KOPT-K1 (cell line): ENCODE data around the gene AMER1.
A peak's percentile ranks its signal among the peaks of the same experiment; 100 is the strongest.
"Not testable (repeated sequence)": the region's sequence is repeated elsewhere in the genome, so short reads cannot be mapped to it uniquely, and the experiment has no call there.

Experiments
- H3K27ac ChIP-seq: fragments of 200-600 bp; sonication (generic); 2 replicates; pipeline ENCODE4 v1.5.1; 2016; ENCODE audit warnings: antibody characterized with exemption, mild to moderate bottlenecking, low read depth, low read length; ENCODE audit not compliant: poor library complexity, severe bottlenecking
- H3K36me3 ChIP-seq: fragments of 200-600 bp; sonication (generic); 2 replicates; pipeline ENCODE4 v1.5.1; 2017; ENCODE audit warnings: antibody characterized with exemption, mild to moderate bottlenecking, low read length, moderate library complexity; ENCODE audit not compliant: insufficient read depth
- H3K9me3 ChIP-seq: fragments of 200-600 bp; sonication (generic); 2 replicates; pipeline ENCODE4 v1.5.1; 2017; ENCODE audit warnings: antibody characterized with exemption, low read length, mild to moderate bottlenecking; ENCODE audit not compliant: insufficient read depth, poor library complexity, severe bottlenecking

Gene AMER1

GRCh38 chrX:64205441-64205734, at the start of gene AMER1:
Gene AMER1, minus strand, starts transcription at chrX:64205708. Its CDS starts 12,422 bp downstream, at chrX:64193286.
- H3K9me3 ChIP-seq: no peaks in the 10 kb centered on the region
- peak within 1 kb of the TSS; percentile 64 for H3K27ac ChIP-seq
- H3K36me3 ChIP-seq: no peaks in the 10 kb centered on the region

DNA sequence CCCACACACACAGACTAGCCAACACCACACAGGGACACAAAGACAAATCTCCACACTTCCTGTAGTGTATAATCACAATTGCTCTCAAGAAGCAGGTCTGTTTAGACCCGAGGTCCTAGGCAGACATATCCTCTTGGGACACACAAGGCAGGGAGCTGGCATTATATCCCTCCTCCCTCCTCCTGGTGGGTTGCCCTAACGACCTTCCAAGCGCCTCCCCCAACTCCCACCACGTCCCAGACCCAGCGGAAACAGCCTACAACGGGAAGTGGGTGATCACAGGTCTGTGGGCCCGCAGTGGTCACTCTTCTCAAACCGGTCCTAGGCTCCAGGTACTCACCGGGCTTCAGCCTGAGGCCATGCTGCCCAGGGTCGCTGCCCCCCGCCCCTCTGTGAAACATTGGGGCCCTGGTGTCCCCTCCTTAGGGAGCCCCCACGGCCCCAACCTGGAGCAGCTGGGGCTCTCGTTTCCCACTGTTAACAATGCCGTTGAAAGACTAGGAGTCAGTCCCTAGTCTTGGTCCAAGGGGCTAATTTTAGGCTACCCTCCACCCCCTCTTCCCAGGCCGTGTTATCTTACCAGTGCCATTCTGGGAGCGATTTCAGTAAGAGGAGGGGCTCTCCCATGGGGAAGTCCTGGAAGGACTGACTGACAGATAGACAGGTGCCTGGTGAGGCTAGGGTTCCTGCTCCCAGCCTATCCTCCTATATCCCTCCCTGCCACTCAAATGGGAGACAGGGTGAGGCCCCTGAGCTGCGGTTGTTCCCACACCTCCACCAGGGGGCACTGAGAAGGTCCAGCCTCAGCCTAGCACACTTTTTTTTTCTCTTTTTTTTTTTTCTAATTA, 24.8 kb upstream of the AMER1 start, which contains the start of gene ASB12:
Gene ASB12 (minus strand): TSS at position 485 of the 848 bp plus-strand sequence. CDS start 4,957 bp downstream, outside the sequence.
- H3K9me3 ChIP-seq: no peaks in the 10 kb centered on the region
- H3K36me3 ChIP-seq: no peaks in the 10 kb centered on the region
- H3K27ac ChIP-seq: no peak within 1 kb of the TSS

DNA sequence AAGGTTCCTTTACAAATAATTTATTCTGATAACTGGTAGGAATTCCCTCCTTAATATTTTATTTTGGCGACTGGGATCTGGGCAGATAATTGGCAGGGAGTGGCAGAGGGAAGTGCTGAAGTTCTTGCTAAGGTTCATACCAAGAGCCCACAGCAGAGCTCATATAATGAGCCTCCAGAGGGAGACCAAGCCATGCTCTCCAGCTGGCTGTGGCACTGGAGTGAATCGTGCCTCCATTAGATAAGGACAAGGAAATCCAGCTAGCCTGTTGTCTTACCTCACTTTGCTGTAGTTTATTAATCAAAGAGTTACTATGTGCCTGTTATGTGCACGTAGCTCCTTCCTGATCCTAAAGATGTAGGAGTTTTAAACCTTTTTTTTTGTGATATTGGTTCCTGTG, 23.6 kb upstream of the AMER1 start:
- Histone ChIP-seq H3K27ac (no peak overlapping the region), H3K9me3 (no peaks in the 10 kb centered on the region), H3K36me3 (no peaks in the 10 kb centered on the region)

GRCh38 chrX:64218023-64218422, 12.5 kb upstream of the AMER1 start:
- Histone ChIP-seq H3K27ac (no peak overlapping the region), H3K36me3 (no peaks in the 10 kb centered on the region), H3K9me3 (no peaks in the 10 kb centered on the region)

DNA sequence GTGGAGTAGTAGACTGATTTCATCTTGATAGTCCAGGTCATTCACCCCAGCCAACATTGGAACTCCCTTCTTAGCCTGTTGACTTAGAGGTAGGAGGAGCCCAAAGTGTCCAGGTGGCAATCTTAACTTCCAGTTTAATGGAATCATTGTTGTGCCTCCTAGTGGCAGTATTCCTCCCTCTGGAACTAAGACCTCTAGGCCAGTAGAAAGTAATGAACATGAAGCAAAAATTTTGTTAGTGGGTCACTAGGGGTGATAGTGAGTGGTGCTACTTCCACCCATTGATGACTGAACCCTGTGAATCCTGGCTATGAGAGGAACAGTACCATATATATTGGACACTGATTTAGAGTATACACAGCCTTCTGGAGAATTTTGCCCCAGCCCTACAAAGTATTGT, 8.5 kb upstream of the AMER1 start:
- not testable (repeated sequence) for H3K27ac ChIP-seq, H3K36me3 ChIP-seq, H3K9me3 ChIP-seq

- Histone ChIP-seq H3K36me3 (no peaks in the 10 kb centered on the region), H3K9me3 (no peaks in the 10 kb centered on the region), H3K27ac (peak overlapping the region; percentile 64)
These were observed 1.2 kb upstream of the AMER1 start for GRCh38 chrX:64206556-64207162.

DNA sequence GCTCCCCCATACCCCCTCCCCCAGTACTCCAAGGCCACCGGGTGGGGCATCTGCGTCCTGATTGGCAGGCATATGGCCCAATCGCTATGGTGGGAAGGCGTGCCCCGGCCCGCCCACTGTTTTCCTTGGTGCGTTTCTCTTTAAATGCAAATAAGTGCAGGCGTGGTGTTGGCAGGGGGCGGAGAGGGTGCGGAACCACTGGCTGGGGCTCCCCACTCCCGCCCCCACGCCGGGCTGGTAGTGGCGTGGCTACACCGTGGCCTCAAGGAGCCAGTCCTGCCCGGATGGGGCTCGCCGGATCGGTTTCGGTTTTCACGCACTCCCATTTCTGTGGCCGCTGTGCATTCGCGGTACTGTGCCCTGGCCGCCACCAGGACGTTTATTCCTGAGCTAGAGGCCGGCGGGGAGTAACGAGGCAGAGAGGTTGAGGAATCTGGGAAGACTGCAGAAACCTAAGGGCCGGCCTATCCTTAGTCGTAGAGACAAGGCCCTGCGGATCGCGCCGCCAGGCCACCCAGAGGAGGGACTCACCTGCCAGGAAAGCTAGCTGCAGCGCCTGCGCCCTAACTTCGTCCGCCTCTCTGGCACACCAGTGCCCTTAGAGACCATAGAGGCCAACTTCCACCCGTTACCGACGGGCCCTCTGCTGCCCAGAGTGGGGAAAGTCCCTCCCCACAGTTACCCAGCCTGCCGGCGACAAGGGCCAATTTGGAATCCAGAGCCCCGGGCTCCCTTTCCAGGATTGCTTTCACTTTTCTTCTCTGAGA, 410 bp upstream of the AMER1 start:
- Histone ChIP-seq H3K36me3 (no peaks in the 10 kb centered on the region), H3K27ac (peak overlapping the region; percentile 64), H3K9me3 (no peaks in the 10 kb centered on the region)

DNA sequence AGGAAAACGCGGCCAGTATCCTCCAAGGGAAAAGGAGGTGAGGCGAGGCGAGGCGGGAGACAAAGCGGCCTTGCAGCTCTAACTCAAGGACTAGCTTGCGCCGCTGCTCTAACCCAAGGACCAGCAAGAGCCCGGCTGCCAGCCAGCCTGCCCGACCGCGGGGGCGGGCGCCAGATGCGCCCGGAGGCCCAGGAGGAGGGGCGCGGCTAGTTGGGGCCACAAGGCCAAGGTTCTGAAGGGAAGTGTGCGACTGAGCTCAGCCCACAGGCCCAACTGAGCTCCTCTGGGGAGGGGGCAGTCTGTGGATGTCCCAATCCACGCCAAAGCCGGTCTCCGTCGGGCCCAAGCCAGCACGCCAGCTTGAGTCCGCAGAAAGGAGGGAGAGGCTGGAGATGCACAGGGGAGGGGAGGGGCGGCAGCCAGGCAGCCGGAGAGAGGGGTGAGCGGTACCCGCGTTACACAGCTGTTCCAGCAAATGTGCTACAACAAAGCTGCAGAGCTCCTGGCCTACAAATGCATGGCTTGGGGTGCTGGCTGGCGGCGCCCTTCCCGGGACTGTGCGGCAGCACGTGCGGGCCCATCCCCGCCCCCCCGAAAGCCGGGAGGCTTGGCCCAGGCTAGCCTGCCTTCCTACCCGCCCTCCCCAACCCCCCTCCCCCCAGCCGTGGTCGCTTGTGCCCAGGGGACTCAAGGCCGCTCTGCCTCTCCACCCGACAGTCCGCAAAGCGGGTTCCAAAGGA, 637 bp downstream of the AMER1 start:
- no peaks in the 10 kb centered on the region for H3K36me3 ChIP-seq
- peak overlapping the region; percentile 64 for H3K27ac ChIP-seq
- H3K9me3 ChIP-seq: no peaks in the 10 kb centered on the region

GRCh38 chrX:64204252-64204651, 1.3 kb downstream of the AMER1 start:
- peak overlapping the region; percentile 64 for H3K27ac ChIP-seq

DNA sequence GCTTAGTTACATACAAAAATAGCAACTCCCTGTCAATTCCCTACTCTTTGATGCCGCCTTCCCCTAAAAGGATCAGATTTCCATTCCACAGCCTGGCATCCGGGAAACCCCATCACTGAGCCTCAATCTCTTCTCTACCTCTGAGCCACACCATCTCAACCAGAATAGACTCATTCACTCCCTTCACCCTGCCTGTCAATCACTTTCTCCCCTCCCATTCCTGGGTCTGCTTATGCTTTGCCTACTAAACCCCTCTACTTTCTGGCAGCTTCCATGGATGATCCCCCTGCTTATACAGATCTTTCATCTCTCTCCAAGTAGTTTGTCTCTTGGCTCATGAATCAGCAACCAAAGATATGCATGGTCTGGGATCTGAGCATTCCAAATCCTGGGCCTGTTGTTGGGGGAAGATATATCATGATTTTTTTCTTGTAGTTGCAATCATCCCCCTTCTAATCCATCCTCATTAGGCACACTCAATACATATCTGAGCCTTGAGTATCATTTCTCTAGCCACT, 2.6 kb downstream of the AMER1 start:
- no peaks in the 10 kb centered on the region for H3K9me3 ChIP-seq
- H3K36me3 ChIP-seq: no peaks in the 10 kb centered on the region
- H3K27ac ChIP-seq: no peak overlapping the region

More at GRCh38 chrX:64204252-64204651, 1.3 kb downstream of the AMER1 start:
- Histone ChIP-seq H3K36me3 (no peaks in the 10 kb centered on the region), H3K9me3 (no peaks in the 10 kb centered on the region)

DNA sequence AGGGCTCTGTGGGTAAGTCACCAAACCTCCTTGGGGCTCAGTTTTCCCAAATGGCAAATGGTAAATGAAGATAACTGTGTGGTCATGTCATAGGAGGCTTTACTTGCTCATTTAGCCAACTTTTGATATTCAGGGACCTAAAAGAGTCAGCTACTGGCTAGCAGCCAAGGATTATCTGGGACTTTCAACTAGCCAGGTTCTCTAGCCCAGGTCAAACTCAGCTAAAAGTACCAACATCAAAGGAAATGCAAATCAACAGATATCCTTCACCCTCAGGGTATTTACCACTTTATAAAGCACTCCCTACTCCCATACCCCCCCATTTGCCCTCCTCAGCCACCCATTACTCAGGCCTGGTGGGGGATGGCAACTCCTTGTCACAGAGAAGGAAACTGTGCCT, 7.5 kb downstream of the AMER1 start:
- Histone ChIP-seq H3K27ac (no peak overlapping the region), H3K9me3 (no peaks in the 10 kb centered on the region), H3K36me3 (no peaks in the 10 kb centered on the region)

DNA sequence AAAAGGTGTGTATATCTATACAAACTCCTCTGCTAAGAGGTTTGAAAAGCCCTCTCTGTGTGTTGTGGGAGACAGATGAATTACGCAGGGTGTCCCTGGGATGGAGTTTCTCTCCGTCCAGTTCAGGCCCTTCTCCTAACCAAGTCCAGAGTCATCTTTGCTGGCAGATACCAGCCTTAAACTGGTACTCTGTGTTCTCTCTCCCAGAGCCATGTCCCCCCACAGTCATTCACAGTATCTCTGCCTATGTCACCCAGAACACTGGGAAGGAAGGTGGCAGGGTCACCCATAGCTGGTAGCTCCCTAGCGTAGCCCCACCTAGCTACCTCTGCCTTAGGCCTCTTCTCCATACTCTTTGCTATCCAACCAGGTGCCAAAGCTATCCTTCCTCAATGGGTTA, 8.9 kb downstream of the AMER1 start:
- Histone ChIP-seq H3K27ac (no peak overlapping the region), H3K9me3 (no peaks in the 10 kb centered on the region), H3K36me3 (peaks cover 8% of the 10 kb centered on the region; the same call in 1 of the 2 replicates)

DNA sequence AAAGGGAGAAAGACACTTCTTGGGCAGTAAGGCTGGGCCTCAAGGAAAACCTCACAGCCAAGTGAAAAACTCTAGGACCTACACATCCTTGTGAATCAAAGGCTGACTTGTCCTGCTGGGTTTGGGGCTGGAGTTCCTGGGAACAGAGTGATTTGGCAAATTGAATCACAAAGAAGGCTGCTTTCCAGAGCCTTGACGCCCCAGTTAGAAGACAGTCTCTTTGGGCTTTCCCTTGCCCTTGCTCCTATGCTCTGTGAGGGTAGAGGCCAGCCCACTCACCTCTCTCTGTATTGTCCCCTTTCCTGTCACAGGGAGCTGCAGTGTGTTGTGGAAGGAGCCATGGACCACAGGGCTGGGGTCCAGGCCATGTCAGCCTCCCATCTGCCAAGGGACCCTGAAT, 9.6 kb downstream of the AMER1 start:
- Histone ChIP-seq H3K9me3 (no peaks in the 10 kb centered on the region), H3K36me3 (peaks cover 15% of the 10 kb centered on the region; the same call in 1 of the 2 replicates), H3K27ac (no peak overlapping the region)

DNA sequence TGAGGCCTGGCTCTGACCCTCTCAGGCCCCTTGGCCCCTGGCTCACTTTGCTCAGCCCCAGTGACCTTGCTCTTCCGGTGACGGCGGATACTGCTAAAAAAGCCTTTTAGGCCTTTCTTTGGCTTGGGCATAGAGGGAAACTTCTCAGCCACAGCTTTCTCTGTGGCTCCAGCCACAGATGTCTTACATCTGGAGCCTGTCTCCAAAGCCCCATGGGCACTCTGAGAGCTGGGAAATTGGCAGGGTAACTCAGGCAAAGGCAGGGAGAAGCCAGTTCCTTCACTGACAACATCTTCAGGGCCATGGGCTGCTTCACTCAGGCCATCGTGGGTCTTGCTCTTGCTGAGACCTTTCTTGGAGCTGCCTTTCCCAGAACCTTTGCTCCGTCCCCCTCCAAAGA, 12.8 kb downstream of the AMER1 start:
- Histone ChIP-seq H3K27ac (no peak overlapping the region), H3K36me3 (peaks cover 24% of the 10 kb centered on the region; the same call in 1 of the 2 replicates), H3K9me3 (no peaks in the 10 kb centered on the region)
